NCI-H2081 (cell line): ENCODE measurements around the gene PIEZO1.
"Not testable (repeated sequence)": the region's sequence is repeated elsewhere in the genome, so short reads cannot be mapped to it uniquely, and the experiment has no call there.

Source experiments
- DNase-seq, 2 experiments: peaks; one replicate each; lab custom pipeline; 2025; lab: John Stamatoyannopoulos, UW

Gene PIEZO1

GRCh38 chr16:88803264-88803987 is 18.4 kb upstream of the PIEZO1 start, which contains the start of gene CDT1:
TSS of gene CDT1 (plus strand) at chr16:88803789. CDS start at chr16:88803832, 43 bp downstream.
- DNase-seq = peak; percentile 58 to 60

- DNase-seq = no peak
These were observed 15.2 kb upstream of the PIEZO1 start for GRCh38 chr16:88800277-88800592.

- no peak for DNase-seq
These were observed 14.7 kb upstream of the PIEZO1 start for GRCh38 chr16:88799569-88800276.

GRCh38 chr16:88798772-88799455 is 13.9 kb upstream of the PIEZO1 start:
- no peak for DNase-seq

- no peak for DNase-seq
These were observed 13.1 kb upstream of the PIEZO1 start for GRCh38 chr16:88798073-88798472.

- DNase-seq = no peak
These were observed 11.3 kb upstream of the PIEZO1 start for GRCh38 chr16:88796278-88796677.

GRCh38 chr16:88793251-88793954 is 8.4 kb upstream of the PIEZO1 start:
- no peak for DNase-seq

- no peak for DNase-seq
These were observed 7.7 kb upstream of the PIEZO1 start for GRCh38 chr16:88792668-88793250.

- no peak for DNase-seq
These were observed 7.1 kb upstream of the PIEZO1 start for GRCh38 chr16:88792078-88792550.

GRCh38 chr16:88790312-88791211 is 5.5 kb upstream of the PIEZO1 start:
- DNase-seq = no peak

- no peak for DNase-seq
These were observed 4.6 kb upstream of the PIEZO1 start for GRCh38 chr16:88789594-88789993.

GRCh38 chr16:88788749-88789148 is 3.7 kb upstream of the PIEZO1 start:
- DNase-seq = not testable (repeated sequence)

- no peak for DNase-seq
These were observed 2.7 kb upstream of the PIEZO1 start for GRCh38 chr16:88787579-88788314.

- no peak for DNase-seq
These were observed 239 bp downstream of the PIEZO1 start for GRCh38 chr16:88784856-88785105.

- no peak for DNase-seq
These were observed 755 bp downstream of the PIEZO1 start for GRCh38 chr16:88784074-88784855.

- DNase-seq = no peak
These were observed 1.5 kb downstream of the PIEZO1 start for GRCh38 chr16:88783391-88784073.

GRCh38 chr16:88782454-88783390 is 2.3 kb downstream of the PIEZO1 start:
- no peak for DNase-seq
